ENCODE data around the gene SNRPF.
"Not testable (repeated sequence)": the region's sequence is repeated elsewhere in the genome, so short reads cannot be mapped to it uniquely, and the experiment has no call there.

The SNRPF gene

DNA sequence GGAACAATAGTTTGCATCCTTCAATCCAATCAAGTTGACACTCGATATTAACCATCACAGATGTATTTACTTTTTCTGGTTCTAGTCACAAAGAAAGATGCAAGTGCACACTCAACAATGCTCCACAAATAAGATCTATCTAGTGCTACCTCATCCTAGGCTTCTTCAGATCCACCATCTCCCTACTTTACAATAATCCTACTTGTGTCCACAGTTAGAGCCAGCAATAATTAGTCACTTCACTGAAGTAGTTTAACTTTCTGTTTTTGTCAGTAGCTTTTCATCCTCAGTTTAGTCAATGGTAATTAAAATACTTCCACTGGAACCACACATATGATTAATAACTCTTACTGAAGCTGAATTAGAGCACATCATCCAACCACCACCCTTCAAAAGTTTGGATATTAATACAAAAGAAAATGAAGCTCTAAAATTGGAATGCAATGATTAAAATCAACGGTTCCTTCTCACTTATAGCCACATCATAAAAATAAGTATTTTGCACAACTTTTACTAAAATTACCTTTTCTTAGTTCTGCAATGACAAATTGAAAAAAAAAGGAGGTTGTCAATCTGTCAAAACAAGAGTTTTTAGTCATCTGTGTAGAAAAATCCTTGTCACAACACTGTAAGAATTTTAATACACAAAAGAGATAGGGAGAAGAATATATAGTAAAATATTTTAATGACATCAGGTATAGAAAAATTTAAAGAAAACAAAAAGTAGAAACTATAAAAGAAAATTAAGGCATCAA is 28.2 kb upstream of the SNRPF start:
- TF ChIP-seq CTCF (IDR thresholded peaks at IDR 0.05; ENCODE audit: extremely low read depth, missing control alignments) = no peak
- DNase-seq (ENCODE audit: low spot score) = no peak

DNA sequence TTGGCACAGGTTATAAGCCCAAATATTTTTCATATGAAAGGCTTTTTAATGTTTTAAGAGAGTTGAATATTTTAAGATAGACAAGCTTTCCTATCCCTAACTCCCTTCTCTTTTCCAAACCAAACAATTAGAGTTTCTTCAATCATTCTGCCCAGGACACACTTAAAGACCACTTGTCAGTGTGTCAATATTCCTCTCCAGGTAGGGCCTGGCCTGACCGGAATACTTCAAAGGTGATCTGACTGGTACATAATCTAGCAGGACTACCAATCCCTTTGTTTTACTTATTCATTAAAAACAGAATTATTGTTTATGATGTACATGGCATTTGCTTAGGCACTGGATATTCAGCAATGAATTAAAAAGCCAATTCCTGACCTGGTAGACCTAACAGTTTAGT is 24.2 kb upstream of the SNRPF start:
- no peak for TF ChIP-seq CTCF (IDR thresholded peaks at IDR 0.05; ENCODE audit: extremely low read depth, missing control alignments)
- DNase-seq (ENCODE audit: low spot score) = no peak

- no peak for DNase-seq (ENCODE audit: low spot score)
- TF ChIP-seq CTCF (IDR thresholded peaks at IDR 0.05; ENCODE audit: extremely low read depth, missing control alignments) = no peak
These were observed 22.6 kb upstream of the SNRPF start for GRCh38 chr12:95836185-95836609.

GRCh38 chr12:95836630-95837239 is 22.0 kb upstream of the SNRPF start:
- TF ChIP-seq CTCF (IDR thresholded peaks at IDR 0.05; ENCODE audit: extremely low read depth, missing control alignments) = no peak
- DNase-seq (ENCODE audit: low spot score) = no peak

DNA sequence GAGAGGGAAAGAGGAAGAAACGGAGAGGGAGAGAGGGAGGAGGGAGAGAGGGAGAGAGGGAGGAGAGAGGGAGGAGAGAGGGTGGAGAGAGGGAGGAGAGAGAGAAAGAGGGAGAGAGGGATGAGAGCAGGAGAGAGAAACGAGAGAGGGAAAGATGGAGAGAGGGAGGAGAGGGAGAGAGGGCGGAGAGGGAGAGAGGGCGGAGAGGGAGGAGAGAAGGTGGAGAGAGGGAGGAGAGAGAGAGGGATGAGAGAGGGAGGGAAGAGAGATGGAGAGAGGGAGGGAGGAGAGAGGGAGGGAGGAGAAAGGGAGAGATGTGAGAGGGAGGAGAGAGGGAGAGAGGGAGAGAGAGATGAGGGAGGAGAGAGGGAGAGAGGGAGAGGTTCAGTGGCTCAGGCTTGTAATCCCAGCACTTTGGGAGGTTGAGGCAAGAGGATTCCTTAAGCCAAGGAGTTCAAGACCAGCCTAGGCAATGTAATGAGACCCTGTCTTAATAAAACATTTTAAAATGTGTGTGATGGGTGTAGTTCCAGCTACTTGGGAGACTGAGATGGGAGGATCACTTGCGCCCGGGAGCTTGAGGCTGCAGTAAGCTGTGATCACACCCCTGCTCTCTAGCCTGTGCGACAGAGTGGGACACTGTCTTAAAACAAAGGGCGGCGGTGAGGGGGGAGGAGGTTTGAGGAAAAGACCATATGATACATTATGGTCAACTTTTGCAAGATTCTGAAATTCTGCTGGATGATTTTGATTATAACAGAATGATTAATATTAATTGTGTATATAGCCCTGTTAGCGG is 21.3 kb upstream of the SNRPF start:
- no peak for DNase-seq (ENCODE audit: low spot score)
- TF ChIP-seq CTCF (IDR thresholded peaks at IDR 0.05; ENCODE audit: extremely low read depth, missing control alignments) = no peak

DNA sequence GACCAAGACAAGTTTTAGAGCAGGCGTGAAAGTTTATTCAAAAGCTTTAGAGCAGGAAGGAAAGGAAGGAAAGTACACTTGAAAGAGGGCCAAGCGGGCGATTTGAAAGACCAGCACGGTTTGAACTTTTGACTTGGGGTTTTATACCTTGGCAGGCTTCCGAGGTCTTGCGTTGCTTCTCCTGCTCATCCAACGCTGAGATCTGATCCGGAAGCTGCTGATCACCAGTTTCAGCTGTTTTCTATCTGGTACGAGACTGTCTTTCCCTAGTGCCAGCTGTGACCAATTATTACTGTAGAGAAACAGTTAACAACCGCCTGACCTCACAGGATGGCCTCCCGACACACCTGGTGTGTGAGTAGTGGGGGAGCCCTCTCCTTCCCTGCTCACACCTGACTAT is 20.6 kb upstream of the SNRPF start:
- DNase-seq (ENCODE audit: low spot score) = no peak
- TF ChIP-seq CTCF (IDR thresholded peaks at IDR 0.05; ENCODE audit: extremely low read depth, missing control alignments) = no peak

GRCh38 chr12:95842426-95842825 is 16.3 kb upstream of the SNRPF start:
- not testable (repeated sequence) for DNase-seq (ENCODE audit: low spot score)
